Measurements from ENCODE around the gene LMAN1L.

DNA sequence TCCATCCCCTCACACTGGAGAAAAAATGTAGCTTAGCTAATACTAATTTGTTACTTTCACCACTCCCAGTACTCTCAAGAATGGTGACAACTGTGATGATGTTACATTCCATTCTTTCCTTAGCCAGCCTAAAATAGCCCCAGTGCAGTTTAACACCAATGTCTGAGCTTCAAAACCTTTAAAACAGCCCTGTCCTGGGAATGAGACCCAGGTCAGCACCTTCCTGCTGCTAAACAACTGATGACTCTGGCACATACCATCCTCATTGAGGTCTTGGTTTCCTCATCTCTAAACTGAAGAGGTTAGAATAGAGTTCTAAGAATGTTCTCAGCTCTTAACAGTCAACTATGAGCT is 56.7 kb downstream of the LMAN1L start:
- no peak for TF ChIP-seq GATA3 (IDR thresholded peaks at IDR 0.05; ENCODE audit: low read depth, low read length)
- TF ChIP-seq GATA2 (IDR thresholded peaks at IDR 0.05; ENCODE audit: low read depth, low read length): no peak

Measured in SH-SY5Y (cell line).